Neuronal stem cell (in vitro differentiated cells): ENCODE results near the gene MYBPC2.

Source experiments
- DNase-seq: peaks from one replicate; pipeline ENCODE4 v3.0.0-alpha.2; 2013; ENCODE audit warnings: low spot score
- H2AFZ ChIP-seq: one replicate; pipeline ENCODE4 v1.6.1; 2013; ENCODE audit warnings: mild to moderate bottlenecking, low read length, inconsistent platforms
- H2AK5ac ChIP-seq: 2 replicates; pipeline ENCODE4 v1.6.1; 2013; ENCODE audit warnings: low read depth, mild to moderate bottlenecking, inconsistent platforms, low read length, moderate library complexity, mixed read lengths
- H2BK120ac ChIP-seq: 2 replicates; pipeline ENCODE4 v1.6.1; 2013; ENCODE audit warnings: low read depth, mild to moderate bottlenecking, inconsistent platforms, low read length, moderate library complexity, mixed read lengths
- H2BK12ac ChIP-seq: one replicate; pipeline ENCODE4 v1.6.1; 2013; ENCODE audit warnings: low read length, inconsistent platforms
- H2BK15ac ChIP-seq: 2 replicates; pipeline ENCODE4 v1.6.1; 2013; ENCODE audit warnings: mild to moderate bottlenecking, low read length, inconsistent platforms, mixed read lengths
- H2BK5ac ChIP-seq: one replicate; pipeline ENCODE4 v1.6.1; 2013; ENCODE audit warnings: inconsistent platforms, mild to moderate bottlenecking, low read length, moderate library complexity
- H3K14ac ChIP-seq: one replicate; pipeline ENCODE4 v1.6.1; 2013; ENCODE audit warnings: low read length, inconsistent platforms
- H3K18ac ChIP-seq: 2 replicates; pipeline ENCODE4 v1.6.1; 2013; ENCODE audit warnings: low read length, inconsistent platforms
- H3K23ac ChIP-seq: 2 replicates; pipeline ENCODE4 v1.6.1; 2013; ENCODE audit warnings: low read depth, mild to moderate bottlenecking, mixed read lengths, low read length, inconsistent platforms; ENCODE audit not compliant: poor library complexity
- H3K27ac ChIP-seq: replicated peaks from 3 replicates; pipeline ENCODE4 v1.5.1; 2013; ENCODE audit warnings: low read length, inconsistent platforms
- H3K27me3 ChIP-seq, 3 experiments: 2 replicates each; pipeline ENCODE4 v1.6.1; 2013; ENCODE audit warnings: low read length in 3 of 3, mild to moderate bottlenecking in 2 of 3, inconsistent platforms in 1 of 3, low read depth in 1 of 3, mixed read lengths in 1 of 3, moderate library complexity in 1 of 3; ENCODE audit not compliant: control insufficient read depth in 3 of 3, insufficient read depth in 3 of 3
- H3K36me3 ChIP-seq, 2 donors: replicated peaks in 1 of 2; 2 replicates each; pipeline ENCODE4 v1.6.1; 2013; ENCODE audit warnings: low read length in 2 of 2; ENCODE audit not compliant: control insufficient read depth in 2 of 2, insufficient read depth in 2 of 2
- H3K4ac ChIP-seq: 2 replicates; pipeline ENCODE4 v1.6.1; 2013; ENCODE audit warnings: inconsistent platforms, mild to moderate bottlenecking, low read length, moderate library complexity
- H3K4me1 ChIP-seq, 2 donors: 1 replicate in 1 of 2; 2 replicates in 1 of 2; pipeline ENCODE4 v1.6.1; 2013; ENCODE audit warnings: low read length in 2 of 2, low read depth in 1 of 2; ENCODE audit not compliant: control insufficient read depth in 2 of 2, insufficient read depth in 1 of 2
- H3K4me2 ChIP-seq: one replicate; pipeline ENCODE4 v1.6.1; 2013; ENCODE audit warnings: mild to moderate bottlenecking, low read length, inconsistent platforms; ENCODE audit not compliant: insufficient read depth, poor library complexity, severe bottlenecking
- H3K4me3 ChIP-seq, 2 donors: 2 replicates each; pipeline ENCODE4 v1.5.1; 2013; ENCODE audit warnings: low read length in 2 of 2, mild to moderate bottlenecking in 2 of 2, inconsistent platforms in 1 of 2, moderate library complexity in 1 of 2
- H3K79me1 ChIP-seq: one replicate; pipeline ENCODE4 v1.6.1; 2013; ENCODE audit warnings: low read depth, mild to moderate bottlenecking, inconsistent platforms, low read length, moderate library complexity
- H3K9ac ChIP-seq: one replicate; pipeline ENCODE4 v1.6.1; 2013; ENCODE audit warnings: mild to moderate bottlenecking, low read depth, low read length, inconsistent platforms; ENCODE audit not compliant: poor library complexity
- H3K9me3 ChIP-seq, 2 donors: replicated peaks in 1 of 2; 2 replicates each; pipeline versions ENCODE3 to v1.6.1; 2013; ENCODE audit warnings: low read length in 2 of 2, mild to moderate bottlenecking in 2 of 2, inconsistent platforms in 1 of 2, low read depth in 1 of 2, mixed read lengths in 1 of 2, moderate library complexity in 1 of 2; ENCODE audit not compliant: control insufficient read depth in 2 of 2, insufficient read depth in 1 of 2
- H4K8ac ChIP-seq: one replicate; pipeline ENCODE4 v1.6.1; 2013; ENCODE audit warnings: low read depth, mild to moderate bottlenecking, inconsistent platforms, low read length, moderate library complexity
- H4K91ac ChIP-seq: one replicate; pipeline ENCODE4 v1.6.1; 2013; ENCODE audit warnings: low read length, low read depth, mild to moderate bottlenecking, inconsistent platforms; ENCODE audit not compliant: poor library complexity
- WGBS, 2 donors: extraction: QIAGEN DNeasy Blood & Tissue Kit; methylation state at CpG; one replicate each; pipeline ENCODE4 v1.1.7; 2013; ENCODE audit warnings: missing lambda C conversion rate in 2 of 2, mixed read lengths in 1 of 2; ENCODE audit not compliant: insufficient read length in 2 of 2, insufficient replicate concordance in 1 of 2; ENCODE audit errors: extremely low coverage in 2 of 2; 5-methylcytosine and 5-hydroxymethylcytosine counted together

Gene MYBPC2

GRCh38 chr19:50423279-50424113, 9.2 kb upstream of the MYBPC2 start:
- Histone ChIP-seq H3K36me3 (no peaks in the 10 kb centered on the region), H2BK15ac (peak overlapping the region; percentile 71), H2BK120ac (no peak overlapping the region), H3K4me2 (no peak overlapping the region), H3K9me3 (peaks cover 0 to 2% of the 10 kb centered on the region in 2 donors), H2BK5ac (no peak overlapping the region), H3K23ac (no peak overlapping the region), H3K79me1 (no peaks in the 10 kb centered on the region), H2AK5ac (peak overlapping the region; percentile 83), H3K14ac (no peak overlapping the region), H2BK12ac (no peak overlapping the region), H3K27ac (no peak overlapping the region), H3K27me3 (peaks cover 5 to 26% (median 10%) of the 10 kb centered on the region in 3 experiments), H4K8ac (peak overlapping the region; percentile 43), H3K9ac (no peak overlapping the region), H3K18ac (peak overlapping the region; percentile 44), H2AFZ (no peak overlapping the region), H3K4me1 (peaks cover 5 to 7% of the 10 kb centered on the region in 2 donors), H3K4me3 (no peak overlapping the region), H3K4ac (no peak overlapping the region), H4K91ac (no peak overlapping the region)
- DNase-seq = no peak
- no CpG with 5 or more reads among the region's 22 CpGs for WGBS, 2 donors

- Histone ChIP-seq H2AFZ (no peak overlapping the region), H3K27me3 (peaks cover 0 to 22% (median 17%) of the 10 kb centered on the region in 3 experiments), H2BK12ac (no peak overlapping the region), H4K8ac (no peak overlapping the region), H3K36me3 (no peaks in the 10 kb centered on the region), H3K27ac (no peak overlapping the region), H3K4me1 (peaks cover 0 to 2% of the 10 kb centered on the region in 2 donors), H3K14ac (no peak overlapping the region), H3K9me3 (peaks cover 0 to 2% of the 10 kb centered on the region in 2 donors), H2AK5ac (no peak overlapping the region), H2BK15ac (no peak overlapping the region), H2BK5ac (no peak overlapping the region), H2BK120ac (no peak overlapping the region), H3K79me1 (no peaks in the 10 kb centered on the region), H3K4me2 (no peak overlapping the region), H3K9ac (no peak overlapping the region), H3K23ac (no peak overlapping the region), H3K18ac (no peak overlapping the region), H3K4ac (no peak overlapping the region), H4K91ac (no peak overlapping the region), H3K4me3 (no peak overlapping the region)
- DNase-seq = no peak
- WGBS, 2 donors = no CpG with 5 or more reads among the region's 7 CpGs
Measured at GRCh38 chr19:50425581-50425980, 7.1 kb upstream of the MYBPC2 start.

- Histone ChIP-seq H3K36me3 (no peaks in the 10 kb centered on the region), H2BK5ac (peak overlapping the region; percentile 13), H3K27ac (no peak overlapping the region), H4K8ac (no peak overlapping the region), H3K4me3 (no peak overlapping the region), H3K14ac (no peak overlapping the region), H3K4me2 (no peak overlapping the region), H4K91ac (no peak overlapping the region), H3K23ac (peak overlapping the region; percentile 80), H3K79me1 (no peaks in the 10 kb centered on the region), H3K27me3 (peaks cover 0 to 25% (median 24%) of the 10 kb centered on the region in 3 experiments), H3K4me1 (peaks cover 7 to 9% of the 10 kb centered on the region in 2 donors), H2BK12ac (no peak overlapping the region), H3K9me3 (peaks cover 0 to 2% of the 10 kb centered on the region in 2 donors), H3K9ac (no peak overlapping the region), H2AFZ (peak overlapping the region; percentile 88), H3K4ac (no peak overlapping the region), H2BK15ac (no peak overlapping the region), H2BK120ac (no peak overlapping the region), H2AK5ac (no peak overlapping the region), H3K18ac (peak overlapping the region; percentile 80)
- no CpG with 5 or more reads among the region's 26 CpGs for WGBS, 2 donors
- no peak for DNase-seq
Measured at GRCh38 chr19:50427318-50427925, 5.3 kb upstream of the MYBPC2 start.

GRCh38 chr19:50427997-50428425, 4.7 kb upstream of the MYBPC2 start:
- no peak overlapping the region for H3K27ac ChIP-seq
- peak overlapping the region; percentile 38 for H3K14ac ChIP-seq
- H3K4me3 ChIP-seq = peak overlapping the region in 1 of 2 donors; percentile 53
- peak overlapping the region; percentile 60 for H3K9ac ChIP-seq
- H3K4me1 ChIP-seq = peaks cover 13 to 15% of the 10 kb centered on the region in 2 donors
- no peak overlapping the region for H2AK5ac ChIP-seq
- peak overlapping the region; percentile 88 for H2AFZ ChIP-seq
- peak overlapping the region; percentile 13 for H2BK5ac ChIP-seq
- no peak for DNase-seq
- peak overlapping the region; percentile 80 for H3K18ac ChIP-seq
- no peak overlapping the region for H3K4ac ChIP-seq
- WGBS, 2 donors = no CpG with 5 or more reads among the region's 38 CpGs
- H3K4me2 ChIP-seq = peak overlapping the region; percentile 33
- H3K36me3 ChIP-seq = no peaks in the 10 kb centered on the region
- no peak overlapping the region for H4K8ac ChIP-seq
- H2BK15ac ChIP-seq = peak overlapping the region; percentile 94
- no peak overlapping the region for H4K91ac ChIP-seq
- H3K79me1 ChIP-seq = no peaks in the 10 kb centered on the region
- H3K27me3 ChIP-seq = peaks cover 0 to 30% (median 28%) of the 10 kb centered on the region in 3 experiments
- peak overlapping the region; percentile 80 for H3K23ac ChIP-seq
- no peak overlapping the region for H2BK120ac ChIP-seq
- peaks cover 0 to 2% of the 10 kb centered on the region in 2 donors for H3K9me3 ChIP-seq
- H2BK12ac ChIP-seq = no peak overlapping the region
